GM21381 (cell line): Measurements from ENCODE around the gene MALL.
"Not testable (repeated sequence)": the region's sequence is repeated elsewhere in the genome, so short reads cannot be mapped to it uniquely, and the experiment has no call there.

ENCODE experiments used
- ATAC-seq: cut with Tn5 transposase; IDR thresholded peaks from one replicate; pipeline ENCODE4 v1.9.1; 2021; ENCODE audit warnings: mild to moderate bottlenecking, moderate library complexity; ENCODE audit not compliant: unreplicated experiment

MALL gene

GRCh38 chr2:110121052-110121334, 5.4 kb upstream of the MALL start:
- no peak for ATAC-seq

DNA sequence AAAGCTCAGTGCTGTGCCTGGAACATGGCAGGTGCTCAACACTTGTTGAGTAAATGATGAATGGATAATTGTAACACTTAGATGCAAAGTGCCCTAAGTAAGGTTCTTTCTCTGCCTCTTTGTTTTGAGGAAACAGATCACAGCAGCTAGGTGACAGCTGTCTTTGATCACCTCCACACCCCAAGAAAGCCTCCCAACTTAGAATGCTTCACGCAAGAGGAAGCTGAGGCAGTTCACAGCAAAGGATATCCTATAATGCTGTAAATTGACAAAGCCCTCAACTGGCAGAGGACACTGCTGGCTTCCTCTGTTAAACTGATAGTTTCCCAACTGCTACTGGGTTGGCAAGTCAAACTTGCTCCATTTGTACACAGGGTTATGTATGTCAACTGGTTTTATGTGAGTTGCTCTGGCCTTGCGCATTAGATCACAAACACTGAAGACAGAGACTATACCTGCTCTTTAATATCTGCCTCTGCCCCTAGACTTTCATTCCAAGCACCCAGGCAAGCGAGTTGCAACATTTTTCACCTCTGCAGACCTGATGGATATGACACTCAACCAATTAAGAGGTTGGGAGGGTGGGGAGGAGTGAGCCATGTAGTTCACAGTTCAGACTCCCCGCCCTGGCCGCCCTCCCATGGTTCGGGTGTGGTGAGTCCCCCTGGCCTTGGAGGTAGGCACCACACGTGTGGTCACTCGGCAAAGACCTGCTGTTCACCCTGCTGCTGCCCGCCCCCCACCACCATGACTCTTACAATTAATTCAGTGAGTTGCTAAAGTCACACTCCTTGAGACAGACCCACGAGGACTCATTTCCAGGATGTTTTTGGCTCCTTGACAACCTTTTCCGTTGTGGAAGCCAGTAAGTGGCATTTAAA, 4.8 kb upstream of the MALL start:
- ATAC-seq: no peak

DNA sequence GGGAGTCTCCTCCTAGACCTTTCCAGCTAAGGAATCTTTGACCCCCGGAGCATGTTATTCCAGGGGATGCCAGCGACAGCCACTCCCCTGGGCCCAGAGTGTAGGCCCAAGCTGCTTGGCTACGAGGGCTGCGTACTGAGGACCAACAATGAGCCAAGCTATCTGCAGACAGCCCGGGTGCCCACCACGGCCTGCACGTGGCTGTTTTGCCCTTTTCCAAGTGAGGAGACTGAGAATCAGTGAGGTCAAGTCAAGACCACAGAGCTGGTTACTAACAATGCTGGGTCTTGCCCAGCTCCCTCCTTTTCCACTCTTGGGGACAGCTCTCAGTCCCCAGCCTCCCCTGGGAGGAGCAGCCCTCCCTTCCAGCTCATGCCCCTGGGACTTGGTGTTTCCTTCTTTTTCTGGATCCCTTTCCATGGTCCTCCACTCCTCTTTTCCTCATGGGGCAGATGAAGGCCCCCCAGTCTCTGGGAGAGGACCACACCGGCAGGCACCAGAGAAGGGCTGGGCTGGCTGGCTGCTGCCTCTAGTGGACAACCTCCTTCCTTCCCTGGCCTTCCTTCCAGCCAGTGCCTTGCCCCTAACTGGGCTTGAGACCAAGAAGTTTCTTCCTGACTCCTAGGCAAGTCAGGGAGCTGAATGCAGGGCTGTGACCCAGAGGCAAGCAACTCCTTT, 550 bp upstream of the MALL start:
- ATAC-seq: no peak

DNA sequence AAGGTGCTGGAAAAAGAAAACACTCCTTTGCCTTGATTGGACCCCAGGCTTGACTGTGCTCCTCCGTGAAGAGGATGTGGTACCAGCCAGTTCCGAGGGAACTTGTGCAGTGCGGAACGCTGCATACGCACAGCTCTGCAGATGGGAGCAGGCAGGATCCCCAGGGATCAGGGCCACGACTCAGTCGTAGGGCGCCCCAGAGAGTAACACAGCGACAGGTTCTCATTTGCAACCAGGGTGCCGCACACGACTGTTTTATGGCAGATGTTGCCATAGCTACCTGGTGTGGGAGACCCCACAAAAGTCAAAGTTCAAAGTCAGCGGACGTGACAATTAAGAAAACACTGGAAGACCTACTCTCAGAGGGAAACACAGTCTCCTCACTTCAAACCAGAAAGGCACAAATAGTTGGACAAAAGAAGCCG, 779 bp downstream of the MALL start:
- no peak for ATAC-seq

DNA sequence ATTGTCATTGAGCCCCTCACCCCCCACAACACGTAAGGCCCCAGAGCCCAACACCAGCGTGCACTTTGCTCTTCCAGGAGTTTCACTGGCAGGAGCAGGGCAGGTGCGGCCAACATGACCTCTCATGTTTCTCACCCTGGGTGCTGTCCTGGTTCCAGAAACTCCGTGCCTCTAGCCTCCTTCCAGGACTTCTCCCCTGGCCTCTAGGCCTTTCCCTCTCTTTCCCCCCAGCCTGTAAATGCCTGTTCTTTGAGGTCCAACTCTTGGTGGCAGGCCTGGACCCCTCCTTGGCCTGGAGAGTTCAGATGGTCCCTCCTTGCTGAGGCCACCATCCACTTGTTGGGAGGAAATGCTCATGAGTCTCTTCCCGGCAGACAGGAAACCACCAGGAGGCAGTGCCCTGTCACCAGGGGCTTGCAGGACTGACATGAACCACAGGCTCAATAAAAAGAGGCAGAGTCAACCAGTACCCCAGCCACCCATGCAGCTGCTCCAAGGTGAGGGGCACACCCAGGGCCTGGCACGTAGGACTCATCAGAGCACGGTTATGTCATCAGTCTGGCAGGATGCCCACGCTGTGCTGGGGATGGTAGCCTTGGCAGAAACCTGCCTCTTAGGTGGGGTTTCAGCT, 1.5 kb downstream of the MALL start:
- no peak for ATAC-seq

DNA sequence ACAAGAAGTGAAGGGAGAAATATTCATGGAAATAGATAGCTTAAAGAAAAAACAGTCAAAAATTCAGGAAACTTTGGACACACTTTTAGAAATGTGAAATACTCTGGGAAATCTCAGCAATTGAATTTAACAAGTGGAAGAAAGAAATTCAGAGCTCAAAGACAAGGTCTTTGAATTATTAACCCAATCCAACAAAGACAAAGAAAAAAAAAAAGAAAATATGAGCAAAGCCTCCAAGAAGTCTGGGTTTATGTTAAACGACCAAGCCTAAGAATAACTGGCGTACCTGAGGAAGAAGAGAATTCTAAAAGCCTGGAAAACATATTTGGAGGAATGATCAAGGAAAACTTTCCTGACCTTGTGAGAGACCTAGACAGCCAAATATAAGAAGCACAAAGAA, 7.3 kb downstream of the MALL start:
- not testable (repeated sequence) for ATAC-seq

GRCh38 chr2:110107092-110108079, 8.2 kb downstream of the MALL start:
- ATAC-seq: no peak

DNA sequence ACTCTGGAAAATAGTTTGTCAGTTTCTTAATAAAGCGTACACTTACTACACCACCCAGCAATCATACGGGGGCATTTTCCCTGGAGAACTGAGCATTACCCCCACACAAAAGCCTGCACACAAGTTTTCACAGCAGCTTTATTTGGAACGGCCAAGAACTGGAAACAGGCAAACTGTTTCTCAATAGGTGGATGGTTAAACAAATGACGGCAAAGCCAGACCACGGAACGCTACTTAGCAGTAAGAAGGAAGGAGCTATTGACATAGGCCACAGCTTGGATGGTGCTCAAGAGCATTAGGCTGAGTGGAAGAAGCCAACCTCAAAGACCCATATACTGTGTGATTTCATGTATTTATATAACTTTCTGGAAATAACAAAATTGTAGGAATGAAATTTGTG, 9.0 kb downstream of the MALL start:
- no peak for ATAC-seq

DNA sequence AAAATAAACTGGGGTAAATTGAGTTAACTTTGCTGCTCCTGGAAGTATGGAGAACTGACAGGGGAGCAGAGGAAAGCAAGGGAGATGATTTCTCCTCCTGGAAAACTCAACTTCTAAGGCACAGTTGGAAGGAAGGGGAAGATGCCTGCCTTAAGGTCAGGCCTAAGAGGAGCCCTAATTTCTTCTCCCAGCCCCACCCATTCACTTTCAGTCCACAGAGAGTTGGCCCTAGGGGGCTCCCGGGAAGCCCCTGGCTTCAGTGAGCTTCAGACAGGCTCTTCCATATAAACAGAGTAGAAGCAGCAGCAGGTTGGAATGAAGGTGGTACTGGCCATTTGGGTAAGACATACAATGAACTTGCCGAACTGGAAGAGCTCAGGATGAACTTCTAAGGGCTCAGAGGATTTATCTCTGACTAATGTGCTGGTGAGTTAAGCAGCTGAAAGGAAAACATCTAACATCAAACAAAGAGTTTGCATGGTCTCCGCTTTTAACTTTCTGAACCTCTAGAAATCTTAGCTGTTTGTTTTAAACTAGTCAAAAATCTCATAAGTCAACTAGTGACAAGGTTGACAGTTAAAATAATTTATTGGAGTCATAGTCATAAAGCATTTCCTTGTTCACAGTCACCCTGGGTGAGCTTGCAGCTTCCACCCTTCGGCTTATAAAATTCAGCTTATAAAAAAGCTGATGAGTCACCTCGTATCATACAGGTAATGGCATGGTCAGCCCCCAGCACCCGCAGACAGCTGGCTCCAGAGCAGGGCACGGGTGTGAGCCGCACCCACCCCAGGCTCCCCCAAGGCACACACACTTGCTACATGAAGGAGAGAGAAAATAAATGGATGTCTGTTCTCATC, 9.8 kb downstream of the MALL start:
- ATAC-seq: no peak

GRCh38 chr2:110105183-110105582, 10.4 kb downstream of the MALL start:
- no peak for ATAC-seq

DNA sequence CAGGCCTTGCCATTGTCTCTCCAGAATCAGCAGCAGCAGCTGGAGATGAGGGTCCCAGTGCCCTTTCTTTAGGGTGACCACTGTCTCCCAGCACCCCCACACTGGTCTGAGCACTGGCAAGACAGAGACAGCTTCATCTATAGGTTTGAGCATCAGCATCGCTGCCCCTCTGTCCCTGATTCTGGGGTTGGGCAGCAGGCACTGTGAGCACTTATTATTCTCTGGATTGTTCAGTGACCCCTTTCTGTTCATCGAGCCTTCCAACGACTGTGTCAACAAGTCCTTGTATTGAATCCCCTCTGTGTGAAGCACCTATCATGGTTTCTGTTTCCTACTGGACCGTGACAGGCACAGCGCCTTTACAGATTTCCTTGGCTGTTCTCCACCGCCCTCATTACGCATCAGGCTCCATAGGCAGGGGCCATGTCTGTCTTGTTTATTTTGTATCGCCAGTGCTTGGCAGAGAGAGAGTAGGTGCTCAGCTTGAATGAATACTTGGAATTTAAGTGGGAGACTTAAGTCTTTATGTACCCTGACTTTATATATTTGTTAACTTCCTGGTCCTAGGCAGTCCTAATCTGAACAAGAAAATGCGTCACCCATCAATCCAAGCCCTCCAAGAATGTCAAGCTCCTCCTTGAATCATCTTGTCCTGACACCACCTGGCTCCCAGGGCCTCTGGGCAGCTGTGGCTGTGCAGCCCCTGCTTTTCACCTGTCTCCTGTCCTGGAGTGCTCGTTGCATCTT, 11.4 kb downstream of the MALL start:
- ATAC-seq: no peak

DNA sequence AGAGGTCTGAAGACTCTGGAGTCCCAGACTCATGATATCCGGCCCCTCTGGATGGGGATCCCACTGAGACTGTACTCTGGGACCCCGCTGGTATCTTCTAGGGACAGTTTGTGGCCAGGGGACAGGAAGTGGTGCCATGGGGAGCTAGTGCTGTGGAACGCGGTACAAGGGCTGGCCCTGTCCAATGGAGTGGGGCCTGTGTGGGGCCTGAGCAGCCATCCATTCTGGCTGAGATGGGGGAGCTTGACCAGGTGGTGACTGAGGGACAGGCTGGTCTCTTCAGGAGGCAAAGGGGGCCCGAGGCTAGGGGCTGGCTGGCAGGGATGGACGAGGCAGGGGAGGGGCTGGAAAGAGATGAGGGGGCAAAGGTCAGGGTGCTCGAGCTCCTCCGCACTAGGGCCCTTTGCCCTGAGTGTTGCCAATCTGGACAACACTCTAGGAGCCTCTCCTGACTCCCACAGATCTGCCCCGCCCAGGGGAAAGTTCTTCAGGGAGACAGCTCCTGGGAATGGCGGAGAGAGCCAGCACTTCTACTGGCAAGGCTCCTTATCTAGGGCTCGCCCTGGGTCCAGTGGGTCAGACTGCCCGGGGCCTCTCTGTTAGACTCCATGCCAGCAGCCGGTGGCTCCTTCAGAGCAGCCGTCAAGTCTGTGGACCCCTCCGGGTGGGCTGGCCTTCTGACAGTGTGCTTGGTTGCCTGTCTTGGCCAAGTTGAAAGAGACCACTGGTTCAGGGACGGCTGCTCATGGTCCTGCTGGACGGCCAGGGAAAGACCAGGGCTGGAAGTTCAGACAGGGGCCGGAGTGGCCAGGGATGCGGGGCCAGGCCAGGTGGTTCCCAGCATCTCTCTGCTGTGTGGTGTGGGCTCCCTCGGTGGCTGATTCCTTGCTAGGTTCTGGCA, 12.3 kb downstream of the MALL start:
- no peak for ATAC-seq

GRCh38 chr2:110101901-110102803, 13.5 kb downstream of the MALL start:
- no peak for ATAC-seq

- ATAC-seq: no peak
Observed at GRCh38 chr2:110101280-110101844, 14.3 kb downstream of the MALL start.

DNA sequence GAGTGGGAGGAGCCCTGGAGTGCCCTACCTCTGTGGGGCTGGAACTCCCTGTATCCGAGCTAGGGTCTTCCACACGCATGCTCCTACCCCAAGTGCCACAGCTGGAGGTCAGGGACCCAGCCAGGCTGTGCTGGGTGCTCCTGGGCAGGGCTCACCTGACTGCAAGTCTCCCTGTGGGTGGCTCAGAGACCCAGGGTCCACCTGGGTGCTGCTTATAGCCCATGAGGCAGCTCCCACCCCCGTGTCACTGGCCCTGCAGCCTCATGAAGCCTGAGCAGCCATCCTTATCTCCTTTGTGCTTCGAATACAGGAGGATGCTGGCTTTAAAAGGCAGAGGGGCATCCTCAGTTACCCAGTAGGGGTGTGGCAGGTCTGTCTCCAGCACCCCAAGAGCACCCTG, 14.7 kb downstream of the MALL start:
- ATAC-seq: not testable (repeated sequence)

- no peak for ATAC-seq
Observed at GRCh38 chr2:110100480-110100879, 15.1 kb downstream of the MALL start.
